ENCODE results near the gene EXOC3L2.

DNA sequence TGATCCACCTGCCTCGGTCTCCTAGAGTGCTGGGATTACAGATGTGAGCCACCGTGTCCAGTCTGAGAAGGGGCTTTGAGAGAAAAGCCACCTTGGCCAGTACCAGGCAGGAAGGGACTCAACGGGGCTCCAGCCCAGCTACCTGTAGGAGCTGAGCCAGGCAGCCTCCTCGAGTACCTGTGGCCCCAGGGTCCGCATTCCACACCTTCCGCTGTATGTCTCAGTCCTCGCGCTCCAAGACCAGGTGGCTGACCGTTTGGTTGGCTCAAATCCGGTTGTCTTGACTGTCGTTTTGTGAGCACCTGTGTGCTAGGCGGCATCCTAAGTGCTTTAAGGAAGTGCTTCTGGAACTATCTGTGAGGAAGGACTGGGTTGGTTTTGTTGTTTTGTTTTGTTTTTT is 22.1 kb upstream of the EXOC3L2 start:
- TF ChIP-seq POLR2AphosphoS5 (IDR thresholded peaks at IDR 0.05) (no peak), CTCF (IDR thresholded peaks at IDR 0.05) (no peak), POLR2A (IDR thresholded peaks at IDR 0.05) (no peak), EP300 (IDR thresholded peaks at IDR 0.05; ENCODE audit: low read depth) (no peak)

Data from transverse colon (tissue), 4 donors.